K562 (cell line): ENCODE results near the gene CACNG7. TPM values are rescaled to one million over a fixed set of nuclear protein-coding genes. Genes with fewer than 3 reads are reported as not detected.
A peak's percentile ranks its signal among the peaks of the same experiment; 100 is the strongest.

Experiments used
- ATAC-seq: fragments of 200-7000 bp; cut with Tn5 transposase; 3 replicates; pipeline ENCODE4 v1.9.1; 2020; ENCODE audit warnings: moderate library complexity
- BruUV-seq: library from RNA; stranded (reverse); fragments of 400-500 nt; replicated peaks from 2 replicates; lab custom pipeline; 2021; lab: Mats Ljungman, UMichigan
- CTCF ChIA-PET: fragments of 300-600 bp; formaldehyde crosslinking; extraction: SDS; loops from one replicate; lab custom pipeline; 2021; ENCODE audit warnings: low intra/inter-chr PET ratio; lab: Yijun Ruan, JAX
- POLR2A ChIA-PET: fragments of 300-600, 350-650 bp; sonication (Branson Sonifier 250); formaldehyde crosslinking; extraction: SDS; loops from one replicate; lab custom pipeline; 2021; ENCODE audit warnings: antibody characterized with exemption, inconsistent platforms; lab: Yijun Ruan, JAX
- DNase-seq, 4 experiments: peaks; one replicate each; pipeline versions ENCODE4 v3.0.0 to v3.0.0-alpha.2; 2011 to 2018; ENCODE audit warnings: low spot score in 3 of 4, mixed read lengths in 3 of 4; ENCODE audit errors: extremely low read depth in 1 of 4
- FAIRE-seq: peaks from 2 replicates; lab custom pipeline; 2011; peaks lifted over from hg19 to GRCh38; lab: Jason Lieb, UNC
- H2AFZ ChIP-seq: 2 replicates; pipeline ENCODE4 v1.6.0; 2011; ENCODE audit warnings: low read depth, low read length, control low read depth, inconsistent platforms
- H3K27ac ChIP-seq: fragments of 200-600 bp; 3 replicates; pipeline ENCODE4 v1.8.0; 2011; ENCODE audit warnings: low read depth, mild to moderate bottlenecking, control low read depth, inconsistent platforms, low read length, moderate library complexity, mixed read lengths; ENCODE audit errors: extremely low read depth
- H3K27me3 ChIP-seq, 2 experiments: fragments of 300-600 bp in 1 of 2; 2 replicates in 1 of 2; 3 replicates in 1 of 2; pipeline versions ENCODE4 v1.6.0 to v1.8.0; 2011; ENCODE audit warnings: inconsistent platforms in 2 of 2, low read length in 2 of 2, mild to moderate bottlenecking in 1 of 2, mixed read lengths in 1 of 2, moderate library complexity in 1 of 2; ENCODE audit not compliant: control insufficient read depth in 2 of 2, insufficient read depth in 2 of 2
- H3K36me3 ChIP-seq: fragments of 300-600 bp; 3 replicates; pipeline ENCODE4 v1.8.0; 2011; ENCODE audit warnings: mild to moderate bottlenecking, low read length, inconsistent platforms; ENCODE audit not compliant: control insufficient read depth, insufficient read depth
- H3K4me1 ChIP-seq, 2 experiments: fragments of 200-600 bp in 1 of 2; replicated peaks in 1 of 2; 2 replicates in 1 of 2; 3 replicates in 1 of 2; pipeline versions ENCODE4 v1.5.1 to v1.8.0; 2011; ENCODE audit warnings: inconsistent platforms in 2 of 2, low read length in 2 of 2, mild to moderate bottlenecking in 1 of 2, mixed read lengths in 1 of 2, moderate library complexity in 1 of 2; ENCODE audit not compliant: control insufficient read depth in 2 of 2, insufficient read depth in 2 of 2
- H3K4me2 ChIP-seq: 2 replicates; pipeline ENCODE4 v1.6.1; 2011; ENCODE audit warnings: low read length, control low read depth, inconsistent platforms, mixed read lengths; ENCODE audit not compliant: insufficient read depth
- H3K4me3 ChIP-seq: fragments of 200-600 bp; sonication (generic), shearing (Covaris generic); 2 replicates; pipeline ENCODE4 v1.5.1; 2016; ENCODE audit warnings: control low read depth, inconsistent platforms
- H3K79me2 ChIP-seq: fragments of 200-600 bp; 3 replicates; pipeline ENCODE4 v1.8.0; 2011; ENCODE audit warnings: low read length, inconsistent platforms; ENCODE audit not compliant: control insufficient read depth, insufficient read depth
- H3K9ac ChIP-seq, 2 experiments: 2 replicates each; pipeline versions ENCODE4 v1.6.0 to v1.6.1; 2011; ENCODE audit warnings: low read depth in 2 of 2, low read length in 2 of 2, control low read depth in 1 of 2, inconsistent platforms in 1 of 2, mild to moderate bottlenecking in 1 of 2, mixed read lengths in 1 of 2; ENCODE audit not compliant: insufficient read depth in 1 of 2
- H3K9me1 ChIP-seq: one replicate; pipeline ENCODE4 v1.6.0; 2011; ENCODE audit warnings: inconsistent platforms, mild to moderate bottlenecking, low read length, moderate library complexity; ENCODE audit not compliant: control insufficient read depth, insufficient read depth
- H3K9me3 ChIP-seq: replicated peaks from 2 replicates; pipeline ENCODE4 v1.5.1; 2011; ENCODE audit warnings: low read depth, low read length, inconsistent platforms; ENCODE audit not compliant: control insufficient read depth, insufficient read depth
- H4K20me1 ChIP-seq: replicated peaks from 2 replicates; pipeline ENCODE4 v1.6.1; 2011; ENCODE audit warnings: low read length, inconsistent platforms, mixed read lengths; ENCODE audit not compliant: control insufficient read depth, insufficient read depth
- CHAMP1 ChIP-seq: fragments of 450-650 bp; IDR thresholded peaks from 2 replicates; pipeline ENCODE4 v1.6.1; 2016; ENCODE audit warnings: mild to moderate bottlenecking
- HEY1 ChIP-seq: fragments of 250-450 bp; sonication (Bioruptor Pico); IDR thresholded peaks from 2 replicates; pipeline ENCODE4 v1.5.0; 2020; ENCODE audit warnings: mild to moderate bottlenecking, moderate library complexity, borderline replicate concordance
- NR2C2 ChIP-seq, 2 experiments: fragments of 200-800 bp in 1 of 2; sonication (Bioruptor generic) in 1 of 2; sonication (generic) in 1 of 2; formaldehyde crosslinking in 1 of 2; IDR thresholded peaks; 2 replicates each; pipeline versions ENCODE4 v1.6.1 to v1.8.0; 2016 to 2022; ENCODE audit warnings: mild to moderate bottlenecking in 1 of 2, missing compliant biosample characterization in 1 of 2, missing genetic modification characterization in 1 of 2, missing genetic modification reagents in 1 of 2
- RAD51 ChIP-seq: fragments of 450-650 bp; IDR thresholded peaks from 2 replicates; pipeline ENCODE4 v1.7.1; 2016; ENCODE audit warnings: low read depth, mild to moderate bottlenecking, borderline replicate concordance
- RBM25 ChIP-seq: fragments of 200-400 bp; formaldehyde crosslinking; IDR thresholded peaks from 2 replicates; pipeline ENCODE4 v1.6.1; 2018; ENCODE audit warnings: low read length, low read depth, moderate library complexity; ENCODE audit not compliant: severe bottlenecking
- SPI1 ChIP-seq: IDR thresholded peaks from 2 replicates; pipeline ENCODE4 v1.6.1; 2011; ENCODE audit warnings: low read depth, low read length, control low read depth, borderline replicate concordance
- ZNF146 ChIP-seq: IDR thresholded peaks from one replicate; pipeline ENCODE4 v1.6.1; 2018; ENCODE audit warnings: missing compliant biosample characterization; ENCODE audit not compliant: unreplicated experiment
- ZNF165 ChIP-seq: fragments of 250-450 bp; sonication (Bioruptor Pico); IDR thresholded peaks from 2 replicates; pipeline ENCODE4 v1.4.0; 2020; ENCODE audit warnings: borderline replicate concordance
- WGBS: fragments of 100-300 bp; shearing (Covaris generic); methylation state at CpG from one replicate; pipeline ENCODE4 v1.1.6; 2016; ENCODE audit warnings: low coverage, mixed read lengths; ENCODE audit not compliant: insufficient coverage; ENCODE audit errors: missing lambda C conversion rate; 5-methylcytosine and 5-hydroxymethylcytosine counted together
- in situ Hi-C: fragments of 300-500 bp; cut with MboI; formaldehyde crosslinking; loops from 4 replicates; pipeline ENCODE4 v1.15.0; 2018; ENCODE audit warnings: inconsistent platforms, mixed read lengths
- intact Hi-C: fragments of 100-400 bp; cut with micrococcal nuclease; formaldehyde crosslinking; loops from 2 replicates; pipeline ENCODE4 v1.14.2; 2022
- polyA plus RNA-seq, 8 experiments: library from polyadenylated mRNA; depleted of rRNA in 4 of 8; stranded (reverse) in 5 of 8; unstranded in 3 of 8; fragments of >200 nt; fragmentation: Nextera tagmentation in 2 of 8; fragmentation: Illumina TruSeq in 1 of 8; extraction: Ambion mirVana in 2 of 8; extraction: Trizol in 1 of 8; gene quantifications; 2 replicates each; pipeline versions ENCODE4 v1.2.1 to v1.2.3, GENCODE V29; 2011 to 2014; ENCODE audit warnings: inconsistent platforms in 1 of 8, missing spikeins in 1 of 8
- total RNA-seq, 7 experiments: library from RNA; depleted of rRNA in 6 of 7; stranded (reverse); fragments of >200 nt in 6 of 7; fragmentation: Illumina TruSeq in 2 of 7; extraction: Trizol in 2 of 7; gene quantifications; 2 replicates each; pipeline versions ENCODE4 v1.2.1 to v1.2.3, GENCODE V29; 2011 to 2021; ENCODE audit warnings: low replicate concordance in 1 of 7

Gene CACNG7
- total and polyA plus RNA-seq, 9 of the 15 experiments (the other 6 are each of a cell fraction or from before 2014, with no cell fraction given): not detected

DNA sequence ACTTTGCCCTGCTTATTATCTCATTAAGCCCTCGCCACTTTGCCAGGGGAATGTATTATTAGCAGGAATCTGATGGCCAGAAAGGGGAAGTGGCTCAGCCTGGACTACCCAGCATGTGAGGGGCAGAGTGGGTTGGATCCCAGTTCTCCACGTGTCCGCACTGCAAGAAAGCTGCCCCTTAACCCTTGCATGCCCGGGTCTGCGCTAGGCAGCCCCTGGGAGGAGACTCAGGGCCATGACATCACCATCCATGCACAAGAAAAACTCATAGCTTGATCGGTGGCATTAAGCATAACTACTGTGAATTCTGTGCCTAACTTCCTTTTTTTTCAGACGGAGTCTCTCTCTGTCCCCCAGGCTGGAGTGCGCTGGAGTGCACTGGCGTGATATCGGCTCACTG lies 62.6 kb downstream of the CACNG7 start:
- no peaks in the 10 kb centered on the region for H3K9me1 ChIP-seq
- H3K36me3 ChIP-seq: no peaks in the 10 kb centered on the region
- ATAC-seq (no peak), FAIRE-seq (no peak), DNase-seq (no peak)
- intact Hi-C loops (no loop called here), in situ Hi-C loops (no loop called here)
- WGBS: 7% methylated on average over 9 of the region's 10 CpGs
- no peaks in the 10 kb centered on the region for H3K79me2 ChIP-seq
- ChIA-PET CTCF (no interaction called here), POLR2A (interaction anchor here (0.7 kb wide), 1 partner anchor 285 kb away, joined by 3 read pairs; the partner anchor contains the start of gene LILRB5)
- no peaks in the 10 kb centered on the region for H3K9me3 ChIP-seq
- BruUV-seq: no TSS peak
- H3K4me1 ChIP-seq: no peaks in the 10 kb centered on the region
- H2AFZ ChIP-seq: no peak overlapping the region
- no peak overlapping the region for H3K4me3 ChIP-seq
- TF ChIP-seq SPI1: peak; percentile 91
- TF ChIP-seq RAD51: no peak
- no peak overlapping the region for H3K4me2 ChIP-seq
- H3K9ac ChIP-seq: no peak overlapping the region
- no peak overlapping the region for H3K27ac ChIP-seq
- H3K27me3 ChIP-seq: peaks cover 17 to 33% of the 10 kb centered on the region in 2 experiments
- H4K20me1 ChIP-seq: 0 out of 2 replicates have a peak, but pooled peaks cover 4% of the 10 kb centered on the region

GRCh38 chr19:53977429-53977990 lies 68.4 kb downstream of the CACNG7 start:
- Histone ChIP-seq H3K4me1 (peaks cover 2 to 24% of the 10 kb centered on the region in 2 experiments; a peak in 2 of 5 replicates), H3K4me3 (no peak overlapping the region), H3K4me2 (no peak overlapping the region), H3K9me1 (no peaks in the 10 kb centered on the region), H3K9ac (no peak overlapping the region), H3K36me3 (no peaks in the 10 kb centered on the region), H3K79me2 (no peaks in the 10 kb centered on the region), H3K27me3 (peaks cover 6% of the 10 kb centered on the region in 2 experiments; a peak in 3 of 5 replicates), H3K9me3 (no peaks in the 10 kb centered on the region), H4K20me1 (0 out of 2 replicates have a peak, but pooled peaks cover 4% of the 10 kb centered on the region), H3K27ac (no peak overlapping the region), H2AFZ (0 out of 2 replicates have a peak overlapping the region, but pooled peaks have one; percentile 14)
- intact Hi-C loops (no loop called here), in situ Hi-C loops (no loop called here)
- BruUV-seq: no TSS peak
- DNase-seq: peak; percentile 75 to 81 (median 78)
- ChIA-PET CTCF (no interaction called here), POLR2A (interaction anchor here (1.3 kb wide), 1 partner anchor 109 kb away, joined by 3 read pairs; no protein-coding TSS in a partner anchor)
- peak; percentile 87 for ATAC-seq
- peak; percentile 97 for FAIRE-seq
- WGBS: 12% methylated on average over 8 of the region's 9 CpGs
- TF ChIP-seq RBM25 (no peak), CHAMP1 (no peak), NR2C2 (CRISPR knock-in tag; IDR thresholded peaks at IDR 0.05) (no peak), NR2C2 (tag; IDR thresholded peaks at IDR 0.05) (0 out of 2 replicates have a peak, but pooled peaks have one; percentile 23), ZNF146 (CRISPR knock-in tag) (no peak), ZNF165 (CRISPR knock-in tag) (no peak), HEY1 (CRISPR knock-in tag) (no peak)
